GM13976 (cell line): Measurements from ENCODE around the gene TYROBP.
"Not testable (repeated sequence)": the region's sequence is repeated elsewhere in the genome, so short reads cannot be mapped to it uniquely, and the experiment has no call there.

Source experiments
- DNase-seq: peaks from one replicate; pipeline ENCODE4 v3.0.0; 2012; ENCODE audit warnings: low spot score
- CTCF ChIP-seq: IDR thresholded peaks from 2 replicates; pipeline ENCODE4 v1.5.1; 2012; ENCODE audit warnings: borderline replicate concordance, mild to moderate bottlenecking; ENCODE audit not compliant: insufficient read depth; ENCODE audit errors: extremely low read depth, missing control alignments, control extremely low read depth
- in situ Hi-C: fragments of 300-500 bp; cut with MboI; formaldehyde crosslinking; loops from one replicate; pipeline ENCODE4 v1.12.0; 2022; ENCODE audit warnings: low sequenced_read_pairs, mixed read lengths, inconsistent platforms; ENCODE audit not compliant: unreplicated experiment

Gene TYROBP

GRCh38 chr19:35915443-35915842 is 7.3 kb upstream of the TYROBP start:
- no peak for TF ChIP-seq CTCF
- peak; percentile 41 for DNase-seq
- in situ Hi-C loops: no loop called here

GRCh38 chr19:35913589-35913988 is 5.5 kb upstream of the TYROBP start:
- DNase-seq: peak; percentile 55
- in situ Hi-C loops: no loop called here

GRCh38 chr19:35911790-35912189 is 3.7 kb upstream of the TYROBP start:
- no peak for DNase-seq
- in situ Hi-C loops: no loop called here

More at GRCh38 chr19:35913589-35913988, 5.5 kb upstream of the TYROBP start:
- no peak for TF ChIP-seq CTCF

GRCh38 chr19:35911173-35911572 is 3.1 kb upstream of the TYROBP start:
- no peak for TF ChIP-seq CTCF
- in situ Hi-C loops: no loop called here
- no peak for DNase-seq

More at GRCh38 chr19:35911790-35912189, 3.7 kb upstream of the TYROBP start:
- TF ChIP-seq CTCF: no peak

- DNase-seq, in situ Hi-C loops: not testable (repeated sequence)
These were observed 2.3 kb upstream of the TYROBP start for GRCh38 chr19:35910355-35910754.

GRCh38 chr19:35909684-35910035 is 1.6 kb upstream of the TYROBP start:
- no peak for DNase-seq
- no peak for TF ChIP-seq CTCF
- in situ Hi-C loops: no loop called here

GRCh38 chr19:35908973-35909683 is 1.0 kb upstream of the TYROBP start:
- DNase-seq: peak; percentile 71
- TF ChIP-seq CTCF: no peak
- in situ Hi-C loops: no loop called here
